Endothelial cell (in vitro differentiated cells): Measurements from ENCODE around the gene MSRB3. TPM values are rescaled to one million over a fixed set of nuclear protein-coding genes. Genes with fewer than 3 reads are reported as not detected.

Experiments
- DNase-seq: peaks from one replicate; pipeline ENCODE4 v3.0.0; 2021; ENCODE audit warnings: low spot score
- H3K27ac Mint-ChIP-seq: one replicate; pipeline ENCODE4 v1.8.0; 2021; ENCODE audit warnings: mixed read lengths, inconsistent platforms; ENCODE audit not compliant: unreplicated experiment
- H3K27me3 Mint-ChIP-seq: one replicate; pipeline ENCODE4 v1.8.0; 2021; ENCODE audit warnings: mild to moderate bottlenecking, moderate library complexity, mixed read lengths, inconsistent platforms; ENCODE audit not compliant: unreplicated experiment
- H3K36me3 Mint-ChIP-seq: one replicate; pipeline ENCODE4 v1.8.0; 2021; ENCODE audit warnings: mild to moderate bottlenecking, low read depth, mixed read lengths, inconsistent platforms; ENCODE audit not compliant: unreplicated experiment
- H3K4me1 Mint-ChIP-seq: one replicate; pipeline ENCODE4 v1.8.0; 2021; ENCODE audit warnings: mild to moderate bottlenecking, mixed read lengths, inconsistent platforms; ENCODE audit not compliant: unreplicated experiment
- H3K4me3 Mint-ChIP-seq: one replicate; pipeline ENCODE4 v1.8.0; 2021; ENCODE audit warnings: mild to moderate bottlenecking, mixed read lengths, inconsistent platforms; ENCODE audit not compliant: unreplicated experiment
- H3K9me3 Mint-ChIP-seq: one replicate; pipeline ENCODE4 v1.8.0; 2021; ENCODE audit warnings: mixed read lengths, inconsistent platforms; ENCODE audit not compliant: unreplicated experiment
- total RNA-seq: library from RNA; stranded (reverse); fragmentation: NEBNext Ultra II Directional; extraction: Animal tissue kit (Norgen Biotek cat#: 25700); gene quantifications from one replicate; pipeline ENCODE4 v1.2.1, GENCODE V29; 2021; ENCODE audit not compliant: unreplicated experiment
- TF ChIP-seq, protein P1 (sequence below): fragments of 200-600 bp; sonication (generic); IDR thresholded peaks from one replicate; pipeline ENCODE4 v1.5.0; 2021; ENCODE audit warnings: antibody characterized with exemption; ENCODE audit not compliant: unreplicated experiment

The MSRB3 gene
- total RNA-seq, 1 donor from 2014 or later, result 19.9 TPM

- Mint-ChIP-seq H3K27me3 (no peaks in the 10 kb centered on the region), H3K4me1 (no peaks in the 10 kb centered on the region), H3K9me3 (no peaks in the 10 kb centered on the region), H3K36me3 (no peaks in the 10 kb centered on the region), H3K27ac (no peak overlapping the region), H3K4me3 (no peak overlapping the region)
- no peak for DNase-seq
- TF ChIP-seq, protein P1, sequence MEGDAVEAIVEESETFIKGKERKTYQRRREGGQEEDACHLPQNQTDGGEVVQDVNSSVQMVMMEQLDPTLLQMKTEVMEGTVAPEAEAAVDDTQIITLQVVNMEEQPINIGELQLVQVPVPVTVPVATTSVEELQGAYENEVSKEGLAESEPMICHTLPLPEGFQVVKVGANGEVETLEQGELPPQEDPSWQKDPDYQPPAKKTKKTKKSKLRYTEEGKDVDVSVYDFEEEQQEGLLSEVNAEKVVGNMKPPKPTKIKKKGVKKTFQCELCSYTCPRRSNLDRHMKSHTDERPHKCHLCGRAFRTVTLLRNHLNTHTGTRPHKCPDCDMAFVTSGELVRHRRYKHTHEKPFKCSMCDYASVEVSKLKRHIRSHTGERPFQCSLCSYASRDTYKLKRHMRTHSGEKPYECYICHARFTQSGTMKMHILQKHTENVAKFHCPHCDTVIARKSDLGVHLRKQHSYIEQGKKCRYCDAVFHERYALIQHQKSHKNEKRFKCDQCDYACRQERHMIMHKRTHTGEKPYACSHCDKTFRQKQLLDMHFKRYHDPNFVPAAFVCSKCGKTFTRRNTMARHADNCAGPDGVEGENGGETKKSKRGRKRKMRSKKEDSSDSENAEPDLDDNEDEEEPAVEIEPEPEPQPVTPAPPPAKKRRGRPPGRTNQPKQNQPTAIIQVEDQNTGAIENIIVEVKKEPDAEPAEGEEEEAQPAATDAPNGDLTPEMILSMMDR, result no peak
Observed at GRCh38 chr12:65287426-65287825, 8.9 kb downstream of the MSRB3 start.

DNA sequence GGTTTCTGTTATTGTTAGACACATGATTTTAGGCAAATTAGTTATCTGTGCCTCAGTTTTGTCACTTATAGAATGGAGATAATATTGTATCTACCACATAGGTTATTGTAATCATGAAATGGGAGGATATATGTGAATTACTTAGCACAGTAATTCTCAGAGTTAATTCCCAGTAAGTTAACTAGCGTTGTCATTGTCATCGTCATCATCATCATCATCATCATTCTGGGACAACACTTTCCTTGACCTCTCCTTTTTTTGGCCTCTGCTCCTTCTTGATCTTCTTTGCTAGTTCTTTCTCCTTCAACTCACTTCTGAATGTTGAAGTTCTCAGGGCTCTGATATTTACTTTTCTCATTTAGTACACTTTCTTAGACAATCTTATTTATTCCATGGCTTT, 13.8 kb downstream of the MSRB3 start:
- Mint-ChIP-seq H3K36me3 (no peaks in the 10 kb centered on the region), H3K27ac (no peak overlapping the region), H3K9me3 (no peaks in the 10 kb centered on the region), H3K4me3 (no peak overlapping the region), H3K4me1 (peaks cover 4% of the 10 kb centered on the region), H3K27me3 (no peaks in the 10 kb centered on the region)
- DNase-seq, result no peak
- TF ChIP-seq, protein P1, result no peak

GRCh38 chr12:65293735-65294134, 15.3 kb downstream of the MSRB3 start:
- Mint-ChIP-seq H3K4me1 (peaks cover 4% of the 10 kb centered on the region), H3K4me3 (no peak overlapping the region), H3K27me3 (no peaks in the 10 kb centered on the region), H3K36me3 (no peaks in the 10 kb centered on the region), H3K9me3 (no peaks in the 10 kb centered on the region), H3K27ac (no peak overlapping the region)
- no peak for DNase-seq
- TF ChIP-seq, protein P1, result no peak

DNA sequence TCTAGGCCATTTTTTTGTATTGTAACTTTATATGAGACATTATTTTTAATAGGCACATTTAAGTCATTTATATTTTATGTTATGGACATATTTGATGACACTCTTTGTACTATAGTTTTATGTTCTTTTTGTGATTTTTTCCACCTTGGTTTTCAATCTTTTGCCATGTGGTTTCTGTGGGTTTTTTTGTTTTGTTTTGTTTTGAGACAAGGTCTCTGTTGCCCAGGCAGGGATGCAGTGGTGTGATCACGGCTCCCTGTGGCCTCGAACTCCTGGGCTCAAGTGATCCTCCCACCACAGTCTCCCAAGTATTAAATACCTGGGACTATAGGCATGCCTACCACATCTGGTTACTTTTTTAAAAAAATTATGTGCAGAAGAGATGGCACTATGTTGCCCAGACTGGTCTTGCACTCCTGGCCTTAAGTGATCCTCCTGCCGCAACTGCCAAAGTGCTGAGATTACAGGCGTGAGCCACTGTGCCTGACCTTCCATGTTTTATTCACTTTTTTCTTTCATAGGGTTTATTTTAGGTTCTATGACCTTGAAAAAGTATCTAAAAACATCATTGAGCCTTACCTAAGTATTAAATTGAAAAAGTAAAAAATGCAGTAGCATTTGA, 16.3 kb downstream of the MSRB3 start:
- no peaks in the 10 kb centered on the region for H3K27me3 Mint-ChIP-seq
- H3K4me1 Mint-ChIP-seq, result peaks cover 4% of the 10 kb centered on the region
- DNase-seq, result no peak
- H3K36me3 Mint-ChIP-seq, result no peaks in the 10 kb centered on the region
- no peaks in the 10 kb centered on the region for H3K9me3 Mint-ChIP-seq
- H3K4me3 Mint-ChIP-seq, result no peak overlapping the region
- H3K27ac Mint-ChIP-seq, result no peak overlapping the region
- TF ChIP-seq, protein P1, result no peak

GRCh38 chr12:65296508-65297265, 18.2 kb downstream of the MSRB3 start:
- H3K4me3 Mint-ChIP-seq, result no peak overlapping the region
- no peaks in the 10 kb centered on the region for H3K36me3 Mint-ChIP-seq
- peaks cover 4% of the 10 kb centered on the region for H3K4me1 Mint-ChIP-seq

More at GRCh38 chr12:65296508-65297265, 18.2 kb downstream of the MSRB3 start:
- TF ChIP-seq, protein P1, result no peak
- Mint-ChIP-seq H3K27ac (no peak overlapping the region), H3K27me3 (no peaks in the 10 kb centered on the region), H3K9me3 (no peaks in the 10 kb centered on the region)
- DNase-seq, result no peak
